Activated T-helper 1 cell treated with Interleukin-2 at 50 U/mL for 16 hours (primary cell): ENCODE measurements around the gene TRMT2A.

ENCODE experiments used
- DNase-seq: peaks from one replicate; pipeline ENCODE4 v3.0.0-alpha.2; 2020; ENCODE audit warnings: low read depth

Gene TRMT2A

GRCh38 chr22:20149257-20150250, 32.5 kb upstream of the TRMT2A start:
- no peak for DNase-seq

- no peak for DNase-seq
These were observed 31.4 kb upstream of the TRMT2A start for GRCh38 chr22:20148414-20148813.

GRCh38 chr22:20147237-20147988, 30.4 kb upstream of the TRMT2A start:
- no peak for DNase-seq

GRCh38 chr22:20146777-20147176, 29.8 kb upstream of the TRMT2A start:
- no peak for DNase-seq

GRCh38 chr22:20145832-20146223, 28.8 kb upstream of the TRMT2A start:
- DNase-seq = no peak

GRCh38 chr22:20145206-20145831, 28.3 kb upstream of the TRMT2A start:
- no peak for DNase-seq

GRCh38 chr22:20143883-20144665, 27.0 kb upstream of the TRMT2A start:
- DNase-seq = no peak

GRCh38 chr22:20142711-20143621, 25.9 kb upstream of the TRMT2A start:
- DNase-seq = no peak

GRCh38 chr22:20141186-20142077, 24.4 kb upstream of the TRMT2A start:
- DNase-seq = no peak

- no peak for DNase-seq
These were observed 23.5 kb upstream of the TRMT2A start for GRCh38 chr22:20140521-20140964.

GRCh38 chr22:20140107-20140445, 23.1 kb upstream of the TRMT2A start:
- no peak for DNase-seq

- no peak for DNase-seq
These were observed 22.5 kb upstream of the TRMT2A start for GRCh38 chr22:20139391-20140106.

GRCh38 chr22:20138868-20139267, 21.8 kb upstream of the TRMT2A start:
- DNase-seq = no peak

- DNase-seq = no peak
These were observed 21.4 kb upstream of the TRMT2A start for GRCh38 chr22:20138417-20138738.

GRCh38 chr22:20137671-20138416, 20.8 kb upstream of the TRMT2A start:
- no peak for DNase-seq

- no peak for DNase-seq
These were observed 20.1 kb upstream of the TRMT2A start for GRCh38 chr22:20137113-20137512.

GRCh38 chr22:20136603-20136873, 19.5 kb upstream of the TRMT2A start:
- DNase-seq = no peak

GRCh38 chr22:20135806-20136602, 19.0 kb upstream of the TRMT2A start:
- DNase-seq = no peak
